B cell (primary cell): ENCODE measurements around the gene CRAMP1.

Experiments
- EZH2 ChIP-seq: IDR thresholded peaks from 2 replicates; pipeline ENCODE4 v1.6.1; 2012; ENCODE audit warnings: borderline replicate concordance, low read depth, mild to moderate bottlenecking, moderate library complexity, low read length; ENCODE audit not compliant: insufficient read depth, poor library complexity, severe bottlenecking
- TF ChIP-seq, protein P1 (sequence below): fragments of 200-600 bp; IDR thresholded peaks from one replicate; pipeline ENCODE4 v1.8.0; 2022; ENCODE audit warnings: antibody characterized with exemption, mild to moderate bottlenecking

DNA sequence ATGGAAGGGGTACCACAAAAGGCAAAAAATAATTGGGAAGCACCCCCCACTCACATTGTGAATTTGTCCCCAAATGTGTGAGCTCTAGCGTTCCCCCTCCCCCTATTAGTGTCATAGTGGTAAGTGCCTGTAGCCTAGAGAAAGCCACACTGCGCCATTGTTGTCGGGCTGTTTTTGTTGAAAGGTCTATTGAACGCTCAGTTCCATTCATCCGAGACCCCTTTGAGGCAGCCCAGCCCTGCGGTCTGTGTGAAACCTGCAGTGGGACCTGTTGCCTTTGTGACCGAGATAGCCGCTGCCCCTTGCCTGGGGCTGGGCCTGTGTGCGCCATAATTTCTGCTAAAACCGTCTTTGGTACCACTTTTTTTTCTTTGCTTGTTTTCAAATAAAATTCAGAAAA is 68.9 kb downstream of the CRAMP1 start:
- TF ChIP-seq, protein P1, sequence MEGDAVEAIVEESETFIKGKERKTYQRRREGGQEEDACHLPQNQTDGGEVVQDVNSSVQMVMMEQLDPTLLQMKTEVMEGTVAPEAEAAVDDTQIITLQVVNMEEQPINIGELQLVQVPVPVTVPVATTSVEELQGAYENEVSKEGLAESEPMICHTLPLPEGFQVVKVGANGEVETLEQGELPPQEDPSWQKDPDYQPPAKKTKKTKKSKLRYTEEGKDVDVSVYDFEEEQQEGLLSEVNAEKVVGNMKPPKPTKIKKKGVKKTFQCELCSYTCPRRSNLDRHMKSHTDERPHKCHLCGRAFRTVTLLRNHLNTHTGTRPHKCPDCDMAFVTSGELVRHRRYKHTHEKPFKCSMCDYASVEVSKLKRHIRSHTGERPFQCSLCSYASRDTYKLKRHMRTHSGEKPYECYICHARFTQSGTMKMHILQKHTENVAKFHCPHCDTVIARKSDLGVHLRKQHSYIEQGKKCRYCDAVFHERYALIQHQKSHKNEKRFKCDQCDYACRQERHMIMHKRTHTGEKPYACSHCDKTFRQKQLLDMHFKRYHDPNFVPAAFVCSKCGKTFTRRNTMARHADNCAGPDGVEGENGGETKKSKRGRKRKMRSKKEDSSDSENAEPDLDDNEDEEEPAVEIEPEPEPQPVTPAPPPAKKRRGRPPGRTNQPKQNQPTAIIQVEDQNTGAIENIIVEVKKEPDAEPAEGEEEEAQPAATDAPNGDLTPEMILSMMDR: no peak
- TF ChIP-seq EZH2: no peak
